PC-3 (cell line): Measurements from ENCODE around the gene CCM2L. TPM values are rescaled to one million over a fixed set of nuclear protein-coding genes. Genes with fewer than 3 reads are reported as not detected.

Experiments
- ATAC-seq: fragments of 200-7000 bp; cut with Tn5 transposase; 2 replicates; pipeline ENCODE4 v1.9.1; 2020; ENCODE audit warnings: mild to moderate bottlenecking, moderate library complexity
- BruUV-seq: library from RNA; stranded (reverse); fragments of 400-500 nt; replicated peaks from 2 replicates; lab custom pipeline; 2021; lab: Mats Ljungman, UMichigan
- CTCF ChIA-PET: fragments of 300-600 bp; sonication (Branson Sonifier 250); formaldehyde crosslinking; loops from one replicate; lab custom pipeline; 2022; ENCODE audit warnings: antibody characterized with exemption; lab: Charles Lee
- POLR2A ChIA-PET: fragments of 300-600 bp; sonication (Branson Sonifier 250); formaldehyde crosslinking; loops from one replicate; lab custom pipeline; 2022; ENCODE audit warnings: antibody characterized with exemption; ENCODE audit not compliant: unreplicated experiment; lab: Charles Lee
- DNase-seq: peaks from one replicate; pipeline ENCODE4 v3.0.0-alpha.2; 2015
- H2AFZ ChIP-seq: fragments of 300-600 bp; sonication (generic); 2 replicates; pipeline ENCODE4 v1.6.0; 2016; ENCODE audit warnings: antibody characterized with exemption, low read length
- H3F3A ChIP-seq: fragments of 300-600 bp; sonication (generic); one replicate; pipeline ENCODE4 v1.6.0; 2017; ENCODE audit warnings: antibody characterized with exemption, low read length, control low read depth, mild to moderate bottlenecking; ENCODE audit not compliant: unreplicated experiment
- H3K27ac ChIP-seq: fragments of 300-600 bp; sonication (generic); 2 replicates; pipeline ENCODE4 v1.5.1; 2016; ENCODE audit warnings: mild to moderate bottlenecking, low read length
- H3K27me3 ChIP-seq: fragments of 300-600 bp; sonication (generic); 2 replicates; pipeline ENCODE4 v1.6.1; 2016; ENCODE audit warnings: low read length, mixed read lengths
- H3K36me3 ChIP-seq: fragments of 300-600 bp; sonication (generic); 2 replicates; pipeline ENCODE4 v1.6.1; 2016; ENCODE audit warnings: low read depth, mixed run types, low read length, mixed read lengths
- H3K4me1 ChIP-seq: fragments of 300-600 bp; sonication (generic); 2 replicates; pipeline ENCODE4 v1.5.1; 2016; ENCODE audit warnings: low read length; ENCODE audit not compliant: insufficient read depth
- H3K4me2 ChIP-seq: fragments of 300-600 bp; sonication (generic); 2 replicates; pipeline ENCODE4 v1.6.0; 2016; ENCODE audit warnings: low read length
- H3K4me3 ChIP-seq: fragments of 300-600 bp; sonication (generic); 2 replicates; pipeline ENCODE4 v1.5.1; 2016; ENCODE audit warnings: mild to moderate bottlenecking, low read length, mixed read lengths
- H3K79me2 ChIP-seq: fragments of 300-600 bp; sonication (generic); 2 replicates; pipeline ENCODE4 v1.6.1; 2017; ENCODE audit warnings: low read length, mixed read lengths
- H3K9ac ChIP-seq: fragments of 300-600 bp; sonication (generic); 2 replicates; pipeline ENCODE4 v1.6.0; 2016; ENCODE audit warnings: mild to moderate bottlenecking, low read length
- H3K9me2 ChIP-seq: fragments of 300-600 bp; sonication (generic); replicated peaks from 2 replicates; pipeline ENCODE4 v1.6.1; 2016; ENCODE audit warnings: mixed run types, low read length, mixed read lengths
- H3K9me3 ChIP-seq: fragments of 300-600 bp; sonication (generic); 2 replicates; pipeline ENCODE4 v1.6.1; 2016; ENCODE audit warnings: low read length, mixed read lengths
- H4K20me1 ChIP-seq: fragments of 300-600 bp; sonication (generic); 2 replicates; pipeline ENCODE4 v1.6.1; 2016; ENCODE audit warnings: low read length, mixed read lengths
- EZH2 ChIP-seq: fragments of 300-600 bp; sonication (generic); IDR thresholded peaks from one replicate; pipeline ENCODE4 v1.6.1; 2017; ENCODE audit warnings: antibody characterized with exemption, mild to moderate bottlenecking, low read length; ENCODE audit not compliant: unreplicated experiment
- EZH2phosphoT487 ChIP-seq: fragments of 300-600 bp; sonication (generic); IDR thresholded peaks from 2 replicates; pipeline ENCODE4 v1.6.1; 2018; ENCODE audit warnings: mild to moderate bottlenecking, antibody characterized with exemption, low read length, borderline replicate concordance
- intact Hi-C: fragments of 100-400 bp; cut with micrococcal nuclease; formaldehyde crosslinking; loops from 2 replicates; pipeline ENCODE4 v1.9.0; 2023
- total RNA-seq: library from RNA; depleted of rRNA; stranded (reverse); fragments of >200 nt; gene quantifications from 2 replicates; pipeline ENCODE4 v1.2.3, GENCODE V29; 2014
- TF ChIP-seq, protein P1 (sequence below): fragments of 300-600 bp; sonication (generic); conservative IDR thresholded peaks from 2 replicates; pipeline ENCODE4 v1.5.1; 2017; ENCODE audit warnings: antibody characterized with exemption, low read depth, mild to moderate bottlenecking, low read length

The CCM2L gene
- total RNA-seq, 1 experiment from 2014 or later, result not detected

DNA sequence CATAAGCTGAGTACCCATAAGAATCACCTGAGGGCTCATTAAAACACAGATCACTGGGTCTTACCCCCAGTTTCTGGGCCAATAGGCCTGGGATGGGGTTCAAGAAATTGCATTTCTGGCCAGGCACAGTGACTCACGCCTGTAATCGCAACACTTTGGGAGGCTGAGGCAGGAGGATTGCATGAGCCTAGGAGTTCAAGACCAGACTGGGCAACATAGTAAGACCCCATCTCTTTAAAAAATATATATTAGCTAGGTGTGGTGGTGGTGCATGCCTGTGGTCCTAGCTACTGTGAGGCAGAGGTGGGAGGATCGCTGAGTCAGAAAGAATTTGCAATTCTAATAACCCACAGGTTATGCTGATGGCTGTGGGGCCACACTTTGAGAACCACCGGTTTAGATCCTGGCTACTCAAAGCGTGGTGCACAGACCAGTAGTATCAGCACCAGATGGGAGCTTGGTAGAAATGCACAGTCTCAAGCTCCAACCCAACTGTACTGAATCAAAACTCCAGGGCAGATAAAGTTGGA is 2.0 kb downstream of the CCM2L start:
- no peak overlapping the region for H3K27ac ChIP-seq
- no peak overlapping the region for H3K9ac ChIP-seq
- ATAC-seq (no peak), DNase-seq (no peak)
- TF ChIP-seq EZH2 (no peak), EZH2phosphoT487 (no peak)
- TF ChIP-seq, protein P1, sequence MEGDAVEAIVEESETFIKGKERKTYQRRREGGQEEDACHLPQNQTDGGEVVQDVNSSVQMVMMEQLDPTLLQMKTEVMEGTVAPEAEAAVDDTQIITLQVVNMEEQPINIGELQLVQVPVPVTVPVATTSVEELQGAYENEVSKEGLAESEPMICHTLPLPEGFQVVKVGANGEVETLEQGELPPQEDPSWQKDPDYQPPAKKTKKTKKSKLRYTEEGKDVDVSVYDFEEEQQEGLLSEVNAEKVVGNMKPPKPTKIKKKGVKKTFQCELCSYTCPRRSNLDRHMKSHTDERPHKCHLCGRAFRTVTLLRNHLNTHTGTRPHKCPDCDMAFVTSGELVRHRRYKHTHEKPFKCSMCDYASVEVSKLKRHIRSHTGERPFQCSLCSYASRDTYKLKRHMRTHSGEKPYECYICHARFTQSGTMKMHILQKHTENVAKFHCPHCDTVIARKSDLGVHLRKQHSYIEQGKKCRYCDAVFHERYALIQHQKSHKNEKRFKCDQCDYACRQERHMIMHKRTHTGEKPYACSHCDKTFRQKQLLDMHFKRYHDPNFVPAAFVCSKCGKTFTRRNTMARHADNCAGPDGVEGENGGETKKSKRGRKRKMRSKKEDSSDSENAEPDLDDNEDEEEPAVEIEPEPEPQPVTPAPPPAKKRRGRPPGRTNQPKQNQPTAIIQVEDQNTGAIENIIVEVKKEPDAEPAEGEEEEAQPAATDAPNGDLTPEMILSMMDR, result no peak
- ChIA-PET POLR2A (no interaction called here), CTCF (no interaction called here)
- no peaks in the 10 kb centered on the region for H3K79me2 ChIP-seq
- H3K9me2 ChIP-seq, result no peaks in the 10 kb centered on the region
- H3K4me3 ChIP-seq, result no peak overlapping the region
- intact Hi-C loops, result no loop called here
- H3K4me1 ChIP-seq, result no peaks in the 10 kb centered on the region
- no TSS peak for BruUV-seq
- no peaks in the 10 kb centered on the region for H3F3A ChIP-seq
- H2AFZ ChIP-seq, result no peak overlapping the region
- H3K36me3 ChIP-seq, result no peaks in the 10 kb centered on the region
- H4K20me1 ChIP-seq, result no peaks in the 10 kb centered on the region
- peaks cover 35% of the 10 kb centered on the region for H3K27me3 ChIP-seq
- no peaks in the 10 kb centered on the region for H3K9me3 ChIP-seq
- H3K4me2 ChIP-seq, result no peak overlapping the region

DNA sequence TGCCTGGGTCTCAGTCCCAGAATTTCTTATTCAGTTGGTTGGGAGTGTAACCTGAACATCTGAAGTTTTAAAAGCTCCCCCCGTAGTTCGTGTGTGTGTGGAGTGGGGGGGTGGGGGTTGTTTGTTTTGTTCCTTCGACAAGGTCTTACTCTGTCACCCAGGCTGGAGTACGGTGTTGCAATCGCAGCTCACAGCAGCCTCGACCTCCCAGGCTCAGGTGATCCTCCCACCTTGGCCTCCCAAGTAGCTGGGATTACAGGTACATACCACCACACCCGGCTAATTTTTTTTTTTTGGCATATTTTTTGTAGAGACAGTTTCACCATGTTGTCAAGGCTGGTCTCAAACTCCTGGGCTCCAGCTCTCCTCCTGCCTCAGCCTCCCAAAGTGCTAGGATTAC is 3.1 kb downstream of the CCM2L start:
- no peak overlapping the region for H3K27ac ChIP-seq
- no peak overlapping the region for H3K9ac ChIP-seq
- TF ChIP-seq EZH2 (no peak), EZH2phosphoT487 (no peak)
- TF ChIP-seq, protein P1, result no peak
- no peak overlapping the region for H3K4me2 ChIP-seq
- intact Hi-C loops, result no loop called here
- no peaks in the 10 kb centered on the region for H3F3A ChIP-seq
- POLR2A ChIA-PET, result no interaction called here
- H3K4me1 ChIP-seq, result no peaks in the 10 kb centered on the region
- H2AFZ ChIP-seq, result no peak overlapping the region
- peaks cover 36% of the 10 kb centered on the region for H3K27me3 ChIP-seq
- H3K9me2 ChIP-seq, result no peaks in the 10 kb centered on the region
- H4K20me1 ChIP-seq, result no peaks in the 10 kb centered on the region
- DNase-seq, result no peak
- H3K36me3 ChIP-seq, result no peaks in the 10 kb centered on the region
- BruUV-seq, result no TSS peak
- H3K79me2 ChIP-seq, result no peaks in the 10 kb centered on the region
- H3K4me3 ChIP-seq, result no peak overlapping the region
- ATAC-seq, result no peak
- CTCF ChIA-PET, result no interaction called here
- no peaks in the 10 kb centered on the region for H3K9me3 ChIP-seq

- Histone ChIP-seq H2AFZ (no peak overlapping the region), H3K27ac (no peak overlapping the region), H3K4me3 (no peak overlapping the region), H3K9ac (no peak overlapping the region), H3K79me2 (no peaks in the 10 kb centered on the region), H3F3A (no peaks in the 10 kb centered on the region), H3K9me2 (no peaks in the 10 kb centered on the region), H3K4me1 (no peaks in the 10 kb centered on the region), H4K20me1 (no peaks in the 10 kb centered on the region), H3K4me2 (peak overlapping the region; percentile 52), H3K27me3 (peaks cover 52% of the 10 kb centered on the region), H3K36me3 (no peaks in the 10 kb centered on the region), H3K9me3 (no peaks in the 10 kb centered on the region)
- ChIA-PET CTCF (interaction anchor here (0.5 to 1.0 kb wide), 3 partner anchors 165 to 668 kb away, joined by 4 to 8 read pairs (median 6); no protein-coding TSS in a partner anchor), POLR2A (no interaction called here)
- ATAC-seq, result peak; percentile 61
- no TSS peak for BruUV-seq
- TF ChIP-seq EZH2phosphoT487 (no peak), EZH2 (no peak)
- TF ChIP-seq, protein P1, result no peak; the same call in 1 of the 2 replicates
- peak; percentile 68 for DNase-seq
- intact Hi-C loops, result no loop called here
Observed at GRCh38 chr20:32017711-32018251, 7.5 kb downstream of the CCM2L start.
